Kidney (tissue), 14 donors: ENCODE results near the gene PIBF1. TPM values are rescaled to one million over a fixed set of nuclear protein-coding genes. Genes with fewer than 3 reads are reported as not detected.
A peak's percentile ranks its signal among the peaks of the same experiment; 100 is the strongest.
"Not testable (repeated sequence)": the region's sequence is repeated elsewhere in the genome, so short reads cannot be mapped to it uniquely, and the experiment has no call there.

Source experiments
- DNase-seq, 5 donors: peaks; one replicate each; pipeline ENCODE4 v3.0.0-alpha.2; 2013 to 2020
- FAIRE-seq: peaks from 2 replicates; lab custom pipeline; 2012; peaks lifted over from hg19 to GRCh38; lab: Jason Lieb, UNC
- H3K27ac ChIP-seq, 2 donors: one replicate each; pipeline ENCODE4 v1.7.0; 2013; ENCODE audit warnings: low read depth in 2 of 2, low read length in 2 of 2, inconsistent platforms in 1 of 2
- H3K27me3 ChIP-seq: one replicate; pipeline ENCODE4 v1.7.1; 2013; ENCODE audit warnings: low read length, inconsistent platforms; ENCODE audit not compliant: control insufficient read depth, insufficient read depth
- H3K36me3 ChIP-seq, 3 donors: one replicate each; pipeline versions ENCODE4 v1.7.0 to v1.7.1; 2013; ENCODE audit warnings: low read length in 3 of 3, control low read depth in 1 of 3, inconsistent platforms in 1 of 3; ENCODE audit not compliant: insufficient read depth in 3 of 3, control insufficient read depth in 2 of 3
- H3K4me1 ChIP-seq, 3 donors: one replicate each; pipeline versions ENCODE4 v1.7.0 to v1.7.1; 2013; ENCODE audit warnings: low read length in 3 of 3, inconsistent platforms in 1 of 3, low read depth in 1 of 3; ENCODE audit not compliant: control insufficient read depth in 2 of 3, insufficient read depth in 2 of 3
- H3K4me3 ChIP-seq, 3 donors: one replicate each; pipeline versions ENCODE4 v1.7.0 to v1.8.1; 2013; ENCODE audit warnings: low read length in 3 of 3, control low read depth in 1 of 3, inconsistent platforms in 1 of 3
- H3K9ac ChIP-seq, 3 donors: one replicate each; pipeline versions ENCODE4 v1.7.0 to v1.7.1; 2013; ENCODE audit warnings: low read length in 3 of 3, control low read depth in 1 of 3, inconsistent platforms in 1 of 3
- H3K9me3 ChIP-seq, 3 donors: one replicate each; pipeline versions ENCODE4 v1.7.0 to v1.7.1; 2013; ENCODE audit warnings: low read length in 3 of 3, control low read depth in 1 of 3, inconsistent platforms in 1 of 3; ENCODE audit not compliant: control insufficient read depth in 2 of 3, insufficient read depth in 1 of 3
- CTCF ChIP-seq: IDR thresholded peaks from 3 replicates; pipeline ENCODE4 v1.5.1; 2012; ENCODE audit warnings: mild to moderate bottlenecking, moderate library complexity, borderline replicate concordance; ENCODE audit not compliant: insufficient read depth; ENCODE audit errors: extremely low read depth
- intact Hi-C: fragments of 100-400 bp; cut with DNase I; formaldehyde crosslinking; loops from one replicate; pipeline ENCODE4 v1.11.1; 2022
- polyA plus RNA-seq: library from polyadenylated mRNA; stranded (reverse); fragments of 350-450 nt; fragmentation: Illumina TruSeq; extraction: RNeasy Lipid Tissue Mini Kit (QIAGEN cat#74804); gene quantifications from one replicate; pipeline ENCODE4 v1.2.3, GENCODE V29; 2014; ENCODE audit warnings: low read depth, low replicate concordance; ENCODE audit not compliant: insufficient read depth
- total RNA-seq: library from RNA; stranded (reverse); fragmentation: NEBNext Ultra II Directional; extraction: Animal tissue kit (Norgen Biotek cat#: 25700); gene quantifications from one replicate; pipeline ENCODE4 v1.2.1, GENCODE V29; 2021
- donor health status: control.
- donor health status: control.
- donor health status: control.
- donor health status: control.
- donor health status: control.
- donor health status: DM: yes; HTN: yes; CAD: no.
- donor health status: Normal renal cell carcinoma (clear cell type).

Gene PIBF1
- total and polyA plus RNA-seq, 2 donors from 2014 or later: 17.6 to 30.5 TPM

- intact Hi-C loops: no loop called here
- Histone ChIP-seq H3K9ac (no peak overlapping the region), H3K27ac (no peak overlapping the region), H3K4me3 (no peak overlapping the region), H3K36me3 (no peaks in the 10 kb centered on the region), H3K4me1 (no peaks in the 10 kb centered on the region), H3K9me3 (no peaks in the 10 kb centered on the region), H3K27me3 (no peaks in the 10 kb centered on the region)
- DNase-seq: peak in 3 of 5 donors; percentile 59 to 69 (median 60)
- TF ChIP-seq CTCF: peak; percentile 74
- FAIRE-seq: no peak
Observed at GRCh38 chr13:72839831-72840426, 58.0 kb downstream of the PIBF1 start.

- no peaks in the 10 kb centered on the region for H3K4me1 ChIP-seq
- no peaks in the 10 kb centered on the region for H3K27me3 ChIP-seq
- intact Hi-C loops: no loop called here
- DNase-seq: no peak
- TF ChIP-seq CTCF: no peak
- no peak overlapping the region for H3K9ac ChIP-seq
- no peak for FAIRE-seq
- H3K4me3 ChIP-seq: no peak overlapping the region
- H3K27ac ChIP-seq: no peak overlapping the region
- no peaks in the 10 kb centered on the region for H3K9me3 ChIP-seq
- peaks cover 0 to 8% (median 0%) of the 10 kb centered on the region in 3 donors for H3K36me3 ChIP-seq
Observed at GRCh38 chr13:72842991-72843390, 61.1 kb downstream of the PIBF1 start.

DNA sequence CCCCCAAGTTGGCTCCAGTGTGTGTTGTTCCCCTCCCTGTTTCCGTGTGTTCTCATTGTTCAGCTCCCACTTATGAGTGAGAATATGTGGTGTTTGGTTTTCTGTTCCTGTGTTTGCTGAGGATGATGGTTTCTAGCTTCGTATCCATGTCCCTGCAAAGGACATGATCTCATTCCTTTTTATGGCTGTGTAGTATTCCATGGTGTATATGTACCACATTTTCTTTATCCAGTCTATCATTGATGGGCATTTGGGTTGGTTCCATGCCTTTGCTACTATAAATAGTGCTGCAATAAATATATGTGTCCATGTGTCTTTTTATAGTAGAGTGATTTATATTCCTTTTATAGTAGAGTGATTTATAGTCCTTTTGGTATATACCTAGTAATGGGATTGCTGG is 63.2 kb downstream of the PIBF1 start:
- FAIRE-seq, H3K9ac ChIP-seq, H3K9me3 ChIP-seq, DNase-seq, H3K27ac ChIP-seq, H3K36me3 ChIP-seq, H3K27me3 ChIP-seq, H3K4me1 ChIP-seq, H3K4me3 ChIP-seq, intact Hi-C loops: not testable (repeated sequence)

GRCh38 chr13:72849571-72849970 is 67.6 kb downstream of the PIBF1 start:
- peaks cover 0 to 12% (median 0%) of the 10 kb centered on the region in 3 donors for H3K36me3 ChIP-seq
- H3K9me3 ChIP-seq: no peaks in the 10 kb centered on the region
- no peaks in the 10 kb centered on the region for H3K27me3 ChIP-seq
- TF ChIP-seq CTCF: no peak
- intact Hi-C loops: no loop called here
- no peak for FAIRE-seq
- H3K4me1 ChIP-seq: peaks cover 0 to 3% (median 0%) of the 10 kb centered on the region in 3 donors
- H3K4me3 ChIP-seq: no peak overlapping the region
- no peak overlapping the region for H3K9ac ChIP-seq
- DNase-seq: peak in 1 of 5 donors; percentile 1
- no peak overlapping the region for H3K27ac ChIP-seq
